GM04504 (cell line): ENCODE results near the gene TNK2.
"Not testable (repeated sequence)": the region's sequence is repeated elsewhere in the genome, so short reads cannot be mapped to it uniquely, and the experiment has no call there.

Experiments
- DNase-seq: peaks from one replicate; pipeline ENCODE4 v3.0.0-alpha.2; 2012; ENCODE audit warnings: low read depth

The TNK2 gene

GRCh38 chr3:195870442-195870841, 37.9 kb downstream of the TNK2 start:
- no peak for DNase-seq

- DNase-seq, result no peak
These were observed 38.8 kb downstream of the TNK2 start for GRCh38 chr3:195869413-195870001.

GRCh38 chr3:195868866-195869412, 39.4 kb downstream of the TNK2 start:
- DNase-seq, result no peak

GRCh38 chr3:195868336-195868865, 40.0 kb downstream of the TNK2 start:
- no peak for DNase-seq

GRCh38 chr3:195867631-195868335, 40.6 kb downstream of the TNK2 start:
- DNase-seq, result no peak

- DNase-seq, result no peak
These were observed 41.5 kb downstream of the TNK2 start for GRCh38 chr3:195866686-195867511.

- DNase-seq, result no peak
These were observed 42.6 kb downstream of the TNK2 start for GRCh38 chr3:195865752-195866151.

GRCh38 chr3:195863121-195864061, 45.0 kb downstream of the TNK2 start:
- DNase-seq, result peak; percentile 75

GRCh38 chr3:195862318-195862717, 46.0 kb downstream of the TNK2 start:
- DNase-seq, result not testable (repeated sequence)

- no peak for DNase-seq
These were observed 47.9 kb downstream of the TNK2 start for GRCh38 chr3:195860456-195860855.

GRCh38 chr3:195859846-195860411, 48.4 kb downstream of the TNK2 start:
- DNase-seq, result no peak

GRCh38 chr3:195859061-195859845, 49.1 kb downstream of the TNK2 start:
- DNase-seq, result no peak

GRCh38 chr3:195856410-195857084, 51.8 kb downstream of the TNK2 start:
- no peak for DNase-seq

- DNase-seq, result no peak
These were observed 52.6 kb downstream of the TNK2 start for GRCh38 chr3:195855471-195856409.

- no peak for DNase-seq
These were observed 53.6 kb downstream of the TNK2 start for GRCh38 chr3:195854628-195855294.

- no peak for DNase-seq
These were observed 54.4 kb downstream of the TNK2 start for GRCh38 chr3:195853996-195854395.

- no peak for DNase-seq
These were observed 55.3 kb downstream of the TNK2 start for GRCh38 chr3:195853036-195853435.
